Erythroblast (primary cell): Measurements from ENCODE around the gene ITPRID1.

Experiments used
- GATA1 ChIP-seq: IDR thresholded peaks from 2 replicates; pipeline ENCODE4 v1.6.1; 2011; ENCODE audit warnings: low read depth, mild to moderate bottlenecking, control low read depth, low read length, moderate library complexity
- POLR2A ChIP-seq: IDR thresholded peaks from 2 replicates; pipeline ENCODE4 v1.6.1; 2011; ENCODE audit warnings: mild to moderate bottlenecking, low read length

DNA sequence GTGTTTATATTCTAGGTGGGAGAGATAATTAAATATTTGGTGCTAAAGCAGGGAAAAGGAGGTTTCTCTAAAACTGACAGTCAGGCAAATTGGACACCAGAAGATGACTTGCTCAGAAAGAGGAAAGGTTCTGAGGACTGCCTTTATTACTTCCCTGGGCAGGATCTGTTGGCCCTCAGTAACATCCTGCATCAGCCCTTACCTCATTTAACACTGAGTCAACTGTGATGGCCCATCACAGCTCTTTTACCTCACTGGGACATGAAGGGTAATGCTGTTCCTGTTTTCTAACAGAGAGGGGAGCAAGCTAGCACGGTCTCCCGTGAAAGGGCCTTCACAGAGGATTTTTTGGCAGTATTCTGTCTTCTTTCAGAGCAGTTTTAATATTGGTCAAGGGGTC lies 185.2 kb downstream of the ITPRID1 start:
- TF ChIP-seq POLR2A (no peak), GATA1 (no peak)
